Measurements from ENCODE around the gene CLTC. TPM values are rescaled to one million over a fixed set of nuclear protein-coding genes. Genes with fewer than 3 reads are reported as not detected.

Gene CLTC
- total and polyA plus RNA-seq, 10 donors, result 47.8 to 289 (median 236) TPM

DNA sequence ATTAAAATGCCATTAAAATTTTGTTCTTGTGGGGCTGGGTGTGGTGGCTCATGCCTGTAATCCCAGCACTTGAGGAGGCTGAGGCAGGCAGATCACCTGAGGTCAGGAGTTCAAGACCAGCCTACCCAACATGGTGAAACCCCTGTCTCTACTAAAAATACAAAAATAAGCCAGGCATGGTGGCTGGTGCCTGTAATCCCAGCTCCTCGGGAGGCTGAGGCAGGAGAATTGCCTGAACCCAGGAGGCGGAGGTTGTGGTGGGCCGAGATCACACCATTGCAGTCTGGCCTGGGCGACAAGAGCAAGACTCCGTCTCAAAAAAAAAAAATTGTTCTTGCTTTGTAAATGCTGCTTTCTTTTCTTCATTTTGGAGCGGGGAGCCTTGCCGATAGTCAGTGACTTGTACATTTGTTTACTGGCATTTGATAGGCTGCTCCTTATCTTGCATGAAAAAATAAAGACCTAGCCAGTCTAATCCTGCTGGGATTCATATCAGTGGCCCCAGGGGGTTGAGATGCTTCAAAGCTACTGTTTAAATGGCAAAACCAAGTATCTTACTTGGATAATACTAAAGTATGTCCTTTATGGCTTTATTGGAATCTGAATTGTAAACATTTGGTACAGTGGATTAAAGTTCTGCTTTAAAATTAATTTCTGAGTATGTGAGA, 3.3 kb upstream of the CLTC start:
- no peak for DNase-seq
- WGBS, 5 donors, result 95 to 99% (median 98%) methylated on average over 7 of the region's 7 CpGs
- Histone ChIP-seq H3K4me1 (peaks cover 11 to 26% (median 17%) of the 10 kb centered on the region in 6 donors), H3K9me3 (no peaks in the 10 kb centered on the region), H3K27ac (no peak overlapping the region), H3K4me3 (no peak overlapping the region), H3K27me3 (replicated peaks in 1 of 7) (no peaks in the 10 kb centered on the region), H3K36me3 (peaks cover 0 to 3% (median 0%) of the 10 kb centered on the region in 6 donors)
- no peak for TF ChIP-seq POLR2AphosphoS5 (IDR thresholded peaks at IDR 0.05)
- no peak for TF ChIP-seq POLR2A (IDR thresholded peaks at IDR 0.05)
- TF ChIP-seq, protein P1, sequence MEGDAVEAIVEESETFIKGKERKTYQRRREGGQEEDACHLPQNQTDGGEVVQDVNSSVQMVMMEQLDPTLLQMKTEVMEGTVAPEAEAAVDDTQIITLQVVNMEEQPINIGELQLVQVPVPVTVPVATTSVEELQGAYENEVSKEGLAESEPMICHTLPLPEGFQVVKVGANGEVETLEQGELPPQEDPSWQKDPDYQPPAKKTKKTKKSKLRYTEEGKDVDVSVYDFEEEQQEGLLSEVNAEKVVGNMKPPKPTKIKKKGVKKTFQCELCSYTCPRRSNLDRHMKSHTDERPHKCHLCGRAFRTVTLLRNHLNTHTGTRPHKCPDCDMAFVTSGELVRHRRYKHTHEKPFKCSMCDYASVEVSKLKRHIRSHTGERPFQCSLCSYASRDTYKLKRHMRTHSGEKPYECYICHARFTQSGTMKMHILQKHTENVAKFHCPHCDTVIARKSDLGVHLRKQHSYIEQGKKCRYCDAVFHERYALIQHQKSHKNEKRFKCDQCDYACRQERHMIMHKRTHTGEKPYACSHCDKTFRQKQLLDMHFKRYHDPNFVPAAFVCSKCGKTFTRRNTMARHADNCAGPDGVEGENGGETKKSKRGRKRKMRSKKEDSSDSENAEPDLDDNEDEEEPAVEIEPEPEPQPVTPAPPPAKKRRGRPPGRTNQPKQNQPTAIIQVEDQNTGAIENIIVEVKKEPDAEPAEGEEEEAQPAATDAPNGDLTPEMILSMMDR (IDR thresholded peaks at IDR 0.05 in 8 of 11, conservative IDR thresholded peaks at IDR 0.05 in 3 of 11), result no peak
- intact Hi-C loops (cut with DNase I; ENCODE audit: low total_unique reads), result no loop called here

DNA sequence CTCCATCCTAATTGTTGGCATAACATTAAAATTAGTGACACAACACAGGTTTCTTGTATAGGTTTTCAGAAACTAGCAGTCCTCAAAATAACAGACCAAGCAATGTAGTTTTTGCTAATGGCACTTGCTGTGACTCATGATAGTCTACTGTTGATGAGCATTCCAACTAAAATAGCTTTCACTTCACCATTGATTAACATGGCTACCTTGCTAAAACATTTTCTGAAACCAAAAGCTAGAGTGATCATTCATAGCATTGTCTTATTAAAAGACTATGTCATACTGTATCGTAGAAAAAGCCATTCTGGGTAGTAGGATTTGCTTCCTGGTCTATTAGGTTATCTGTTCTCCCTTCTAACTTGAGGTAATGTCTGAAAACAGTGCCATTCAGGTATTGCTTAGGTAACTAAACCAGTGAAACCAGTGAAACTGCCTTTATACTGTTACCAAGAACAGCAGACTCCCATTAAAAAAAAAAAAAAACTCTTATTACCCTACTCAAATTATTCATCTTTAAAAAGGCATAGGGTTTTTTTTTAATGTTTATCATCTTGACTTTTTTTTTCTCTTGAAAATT, 2.5 kb upstream of the CLTC start:
- intact Hi-C loops (cut with DNase I; ENCODE audit: low total_unique reads), result no loop called here
- 91 to 95% (median 95%) methylated on average over 1 of the region's 1 CpG for WGBS, 5 donors
- no peak for DNase-seq
- H3K27me3 ChIP-seq (replicated peaks in 1 of 7), result no peaks in the 10 kb centered on the region
- H3K36me3 ChIP-seq, result no peaks in the 10 kb centered on the region
- TF ChIP-seq, protein P1 (IDR thresholded peaks at IDR 0.05 in 8 of 11, conservative IDR thresholded peaks at IDR 0.05 in 3 of 11), result no peak
- TF ChIP-seq POLR2A (IDR thresholded peaks at IDR 0.05) (no peak), POLR2AphosphoS5 (IDR thresholded peaks at IDR 0.05) (no peak)
- H3K9me3 ChIP-seq, result no peaks in the 10 kb centered on the region
- H3K27ac ChIP-seq, result peak overlapping the region in 1 of 8 donors; percentile 99
- H3K4me3 ChIP-seq, result no peak overlapping the region
- peaks cover 20 to 35% (median 26%) of the 10 kb centered on the region in 6 donors for H3K4me1 ChIP-seq

DNA sequence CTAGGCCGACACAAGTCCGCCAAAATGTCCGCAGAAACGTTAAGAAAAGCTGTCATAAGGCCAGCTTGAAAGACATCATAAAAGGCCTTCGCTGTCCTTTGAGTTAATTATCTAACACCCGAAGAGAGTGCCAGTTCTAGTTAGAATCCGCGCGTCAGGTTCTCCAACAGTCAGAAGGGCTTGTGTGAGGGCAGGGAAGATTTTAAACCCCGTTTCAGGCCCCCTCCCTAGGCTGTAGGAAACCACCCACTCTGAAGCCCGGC, 729 bp upstream of the CLTC start:
- H3K4me3 ChIP-seq, result peak overlapping the region; percentile 59 to 95 (median 86)
- H3K27me3 ChIP-seq (replicated peaks in 1 of 7), result no peaks in the 10 kb centered on the region
- no peaks in the 10 kb centered on the region for H3K36me3 ChIP-seq
- H3K9me3 ChIP-seq, result no peaks in the 10 kb centered on the region
- H3K4me1 ChIP-seq, result peaks cover 36 to 52% (median 43%) of the 10 kb centered on the region in 6 donors
- no peak for DNase-seq
- 0 to 1% (median 1%) methylated on average over 9 to 11 of the region's 11 CpGs for WGBS, 5 donors
- peak overlapping the region; percentile 94 to 100 (median 98) for H3K27ac ChIP-seq
- intact Hi-C loops (cut with DNase I; ENCODE audit: low total_unique reads), result no loop called here
- TF ChIP-seq, protein P1 (IDR thresholded peaks at IDR 0.05 in 8 of 11, conservative IDR thresholded peaks at IDR 0.05 in 3 of 11), result no peak
- TF ChIP-seq POLR2AphosphoS5 (IDR thresholded peaks at IDR 0.05), result no peak
- no peak for TF ChIP-seq POLR2A (IDR thresholded peaks at IDR 0.05)

DNA sequence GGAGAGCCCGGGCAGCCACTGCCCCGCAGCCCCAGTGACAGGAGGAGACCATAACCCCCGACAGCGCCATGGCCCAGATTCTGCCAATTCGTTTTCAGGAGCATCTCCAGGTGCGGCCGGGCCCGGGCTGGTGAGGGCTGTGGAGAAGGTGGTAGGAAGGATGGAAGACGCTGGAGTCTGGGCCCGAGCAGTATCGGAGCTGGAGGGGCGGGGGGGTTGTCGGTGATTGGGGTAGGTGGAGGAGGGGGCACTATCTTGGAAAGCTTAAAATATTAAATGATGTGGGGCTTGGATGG, 317 bp downstream of the CLTC start:
- Histone ChIP-seq H3K27ac (peak overlapping the region; percentile 94 to 100 (median 98)), H3K9me3 (no peaks in the 10 kb centered on the region), H3K36me3 (no peaks in the 10 kb centered on the region), H3K27me3 (replicated peaks in 1 of 7) (no peaks in the 10 kb centered on the region), H3K4me1 (peaks cover 45 to 63% (median 53%) of the 10 kb centered on the region in 6 donors), H3K4me3 (peak overlapping the region; percentile 59 to 95 (median 86))
- TF ChIP-seq POLR2A (IDR thresholded peaks at IDR 0.05) (no peak), POLR2AphosphoS5 (IDR thresholded peaks at IDR 0.05) (no peak)
- TF ChIP-seq, protein P1 (IDR thresholded peaks at IDR 0.05 in 8 of 11, conservative IDR thresholded peaks at IDR 0.05 in 3 of 11), result no peak
- DNase-seq, result no peak
- WGBS, 5 donors, result 0 to 2% (median 0%) methylated on average over 13 of the region's 13 CpGs
- intact Hi-C loops (cut with DNase I; ENCODE audit: low total_unique reads), result no loop called here

Measured in spleen (tissue), 11 donors.